HL-60 (cell line): ENCODE measurements around the gene TMEM101.

Source experiments
- CTCF ChIP-seq: IDR thresholded peaks from one replicate; pipeline ENCODE4 v1.5.1; 2011; ENCODE audit warnings: low read length, control low read depth, inconsistent platforms; ENCODE audit not compliant: insufficient read depth
- POLR2AphosphoS5 ChIP-seq: IDR thresholded peaks from 2 replicates; pipeline ENCODE4 v1.6.1; 2012; ENCODE audit warnings: low read depth
- REST ChIP-seq: IDR thresholded peaks from 2 replicates; pipeline ENCODE4 v1.6.1; 2012; ENCODE audit warnings: low read depth; ENCODE audit not compliant: insufficient replicate concordance
- SPI1 ChIP-seq: IDR thresholded peaks from 2 replicates; pipeline ENCODE4 v1.6.1; 2012; ENCODE audit warnings: low read depth, mild to moderate bottlenecking, borderline replicate concordance

GRCh38 chr17:43999024-43999423 lies 15.7 kb downstream of the TMEM101 start:
- TF ChIP-seq POLR2AphosphoS5: no peak
- TF ChIP-seq CTCF: no peak
- no peak for TF ChIP-seq REST
- no peak for TF ChIP-seq SPI1
